GM11168 (cell line): ENCODE data around the gene MICU1.

Experiments used
- in situ Hi-C: fragments of 300-500 bp; cut with MboI; formaldehyde crosslinking; loops from one replicate; pipeline ENCODE4 v1.12.0; 2022; ENCODE audit warnings: low sequenced_read_pairs; ENCODE audit not compliant: unreplicated experiment

The MICU1 gene

DNA sequence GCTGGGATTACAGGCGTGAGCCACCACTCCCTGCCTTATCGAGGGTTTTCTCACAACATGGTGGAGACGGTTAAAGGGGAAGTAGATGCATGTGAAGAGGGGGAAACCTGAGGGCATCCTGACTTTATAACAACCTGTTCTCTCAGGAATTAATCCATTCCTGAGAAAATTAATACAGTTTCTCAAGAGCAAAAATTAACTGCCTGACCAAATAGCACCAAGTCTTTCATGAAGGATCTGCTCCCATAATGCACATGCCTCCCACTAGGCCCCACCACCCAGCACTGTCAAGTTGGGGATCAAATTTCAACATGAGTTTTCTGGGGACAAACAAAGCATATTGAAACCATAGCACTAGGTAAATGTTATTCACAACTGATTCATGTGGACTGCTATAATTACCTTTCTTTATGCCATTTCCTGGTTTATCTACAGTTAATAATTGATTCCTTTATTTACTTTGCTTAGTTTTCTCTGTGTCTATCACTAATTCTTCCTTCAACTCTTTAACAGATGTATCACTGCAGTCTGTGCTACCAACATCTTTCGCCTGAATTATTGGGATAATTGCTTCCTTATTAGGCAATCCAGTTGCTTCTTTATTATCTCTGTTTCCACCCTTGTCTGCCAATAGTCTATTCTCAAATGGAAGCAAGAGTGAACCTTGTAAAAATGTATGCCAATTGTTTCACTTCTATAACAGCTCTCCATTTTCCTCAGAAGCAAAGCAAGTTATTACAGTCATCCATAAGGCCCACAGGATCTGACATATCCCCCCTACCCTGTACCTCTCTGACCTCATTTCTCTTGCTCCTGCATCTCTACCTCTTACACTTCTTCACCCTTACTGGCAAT is 12.9 kb upstream of the MICU1 start:
- in situ Hi-C loops, result no loop called here

DNA sequence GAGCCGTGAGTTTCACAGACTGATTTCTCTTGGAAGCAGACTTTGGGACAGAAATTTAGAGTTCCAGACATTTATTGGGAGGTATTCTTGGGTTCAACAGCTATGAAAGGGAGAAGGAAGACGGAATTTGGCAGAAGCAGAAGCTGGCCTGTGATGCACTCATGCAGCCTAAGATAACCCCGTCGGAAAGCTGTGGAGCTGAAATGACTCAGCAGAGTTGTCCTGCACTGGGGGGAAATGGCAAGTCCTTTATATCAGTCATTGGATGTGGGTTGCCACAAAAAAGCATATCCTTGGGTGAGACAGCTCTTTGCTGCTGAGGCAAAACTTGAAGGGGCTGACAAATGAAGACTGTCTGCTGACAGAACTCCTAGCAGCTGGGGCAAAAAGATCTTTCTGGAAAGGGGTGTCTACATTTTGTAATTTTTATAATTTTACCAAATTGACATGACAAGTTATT is 11.5 kb upstream of the MICU1 start:
- in situ Hi-C loops, result no loop called here

DNA sequence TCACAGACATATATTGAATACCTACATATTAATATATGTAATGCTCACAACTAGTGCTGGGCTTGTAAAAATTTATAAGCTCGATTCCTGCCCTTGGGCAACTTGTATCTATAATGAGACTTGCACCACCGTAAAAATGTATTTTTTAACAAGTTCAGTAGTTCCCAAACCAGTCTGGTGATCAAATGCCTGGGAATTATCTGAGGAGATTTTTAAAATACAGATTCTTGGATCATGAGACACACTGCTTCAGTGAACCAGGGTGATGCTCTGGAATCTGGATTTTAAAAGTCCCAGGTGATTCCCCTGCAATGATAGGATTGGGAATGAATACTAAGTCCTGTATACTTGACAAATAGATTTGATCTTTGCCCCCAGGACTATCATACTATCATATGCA is 4.3 kb upstream of the MICU1 start:
- in situ Hi-C loops, result no loop called here

DNA sequence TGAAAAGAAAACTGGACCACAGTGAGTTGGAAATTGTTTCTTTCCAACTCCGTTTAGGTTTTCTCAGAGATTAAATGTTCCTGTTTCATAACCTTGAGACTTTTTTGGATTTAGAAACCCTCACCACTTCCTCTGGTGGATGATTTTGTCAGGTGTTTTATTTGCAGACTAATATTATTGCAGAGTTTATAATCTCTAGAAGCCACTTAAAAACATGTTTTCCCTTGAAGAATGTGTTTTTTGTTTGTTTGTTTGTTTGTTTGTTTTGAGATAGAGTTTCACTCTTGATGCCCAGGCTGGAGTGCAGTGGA is 520 bp upstream of the MICU1 start:
- in situ Hi-C loops, result no loop called here

DNA sequence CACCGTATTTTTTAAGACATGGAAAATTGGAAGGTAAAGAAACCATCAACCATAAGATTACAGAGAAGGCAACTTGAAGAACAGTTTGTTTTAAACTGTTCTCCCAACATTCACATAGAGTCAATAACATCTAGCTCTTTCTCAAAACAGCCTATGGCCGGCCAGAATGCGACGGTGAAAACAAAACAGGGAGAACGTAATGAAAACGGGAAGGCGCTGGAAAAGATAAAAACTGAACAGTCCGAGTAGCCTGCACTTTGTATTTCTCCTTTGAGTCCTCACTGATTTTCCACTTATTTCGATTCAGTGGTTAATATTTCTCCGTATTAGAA is 637 bp downstream of the MICU1 start:
- in situ Hi-C loops, result no loop called here

DNA sequence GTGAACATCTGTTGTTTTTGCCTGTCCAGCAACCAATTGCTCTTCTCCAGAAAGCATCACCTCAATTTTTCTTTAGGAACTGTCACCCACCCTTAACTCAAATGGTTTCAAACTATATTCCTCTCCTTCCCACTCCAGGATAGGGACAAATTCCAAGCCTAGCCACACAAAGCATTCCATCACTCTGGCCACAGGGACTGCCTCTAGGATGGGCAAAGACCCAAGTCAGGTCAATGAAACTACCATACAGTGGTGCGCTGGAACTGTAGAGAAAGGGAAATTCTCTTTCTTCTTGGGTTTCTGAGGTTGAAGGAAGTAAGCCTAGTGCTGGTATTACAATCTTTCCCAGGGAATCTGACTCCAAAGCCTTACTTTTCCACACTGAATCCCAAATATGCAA is 3.6 kb downstream of the MICU1 start:
- in situ Hi-C loops, result no loop called here

DNA sequence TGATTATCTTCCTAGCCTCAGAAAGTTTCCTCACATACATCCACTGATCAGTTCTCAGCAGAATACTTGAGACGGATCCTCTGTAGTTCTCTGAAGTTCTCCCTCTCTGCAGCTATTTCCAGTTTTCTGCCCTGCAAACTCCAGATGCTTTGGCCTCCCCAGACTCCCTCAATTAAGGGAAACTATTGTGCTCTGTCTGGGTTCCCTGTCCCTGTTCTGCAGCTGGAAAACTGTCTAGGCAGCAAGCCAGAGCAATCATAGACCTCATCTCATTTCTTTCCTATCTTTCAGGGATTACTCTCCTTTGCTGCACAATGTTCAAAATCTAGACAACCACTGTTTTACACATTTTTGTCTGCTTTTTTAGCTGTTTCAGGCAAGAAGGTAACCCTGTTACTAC is 9.2 kb downstream of the MICU1 start:
- in situ Hi-C loops, result no loop called here

DNA sequence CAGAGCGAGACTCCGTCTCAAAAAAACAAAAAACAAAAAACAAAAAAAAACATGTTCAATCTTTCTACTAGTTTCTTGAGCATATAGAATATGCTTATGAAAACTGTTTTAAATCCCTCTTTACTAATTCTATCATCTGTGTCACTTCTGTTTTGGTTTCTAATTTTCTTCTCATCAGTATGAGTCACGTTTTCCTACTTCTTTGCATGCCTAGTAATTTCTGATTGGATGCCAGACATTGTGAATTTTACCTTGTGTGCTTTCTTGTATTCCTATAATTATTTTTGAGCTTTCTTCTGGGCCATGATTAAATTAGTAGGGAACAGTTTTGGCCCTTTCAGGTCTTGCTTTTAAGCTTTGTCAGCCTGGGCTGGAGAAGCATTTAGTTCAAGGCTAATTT is 9.9 kb downstream of the MICU1 start:
- in situ Hi-C loops, result no loop called here

DNA sequence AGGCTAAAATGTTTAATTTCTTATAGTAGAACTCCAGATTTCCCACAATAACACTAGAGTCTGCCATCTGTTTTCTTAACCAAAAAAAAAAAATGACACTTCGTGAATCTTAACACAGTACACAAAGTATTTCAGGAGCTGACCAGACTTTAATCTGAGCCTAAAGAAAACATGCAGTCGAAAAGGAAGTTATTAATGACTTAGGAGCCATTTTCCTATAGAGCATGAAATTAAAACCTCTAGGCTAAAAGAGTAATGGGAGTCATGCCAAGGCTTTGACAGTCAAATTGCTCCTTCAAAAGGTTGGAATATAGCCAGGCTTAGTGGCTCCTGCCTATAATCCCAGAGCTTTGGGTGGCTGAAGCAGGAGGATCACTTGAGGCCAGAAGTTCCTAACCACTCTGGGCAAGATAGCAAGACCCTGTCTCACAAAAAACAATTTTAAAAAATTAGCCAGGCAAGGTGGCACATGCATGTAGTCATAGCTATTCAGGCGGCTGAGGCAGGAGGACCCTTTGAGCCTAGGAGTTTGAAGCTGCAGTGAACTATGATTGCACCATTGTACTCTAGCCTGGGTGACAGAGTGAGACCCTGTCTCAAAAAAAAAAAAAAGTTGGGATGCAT is 13.6 kb downstream of the MICU1 start:
- in situ Hi-C loops, result no loop called here

DNA sequence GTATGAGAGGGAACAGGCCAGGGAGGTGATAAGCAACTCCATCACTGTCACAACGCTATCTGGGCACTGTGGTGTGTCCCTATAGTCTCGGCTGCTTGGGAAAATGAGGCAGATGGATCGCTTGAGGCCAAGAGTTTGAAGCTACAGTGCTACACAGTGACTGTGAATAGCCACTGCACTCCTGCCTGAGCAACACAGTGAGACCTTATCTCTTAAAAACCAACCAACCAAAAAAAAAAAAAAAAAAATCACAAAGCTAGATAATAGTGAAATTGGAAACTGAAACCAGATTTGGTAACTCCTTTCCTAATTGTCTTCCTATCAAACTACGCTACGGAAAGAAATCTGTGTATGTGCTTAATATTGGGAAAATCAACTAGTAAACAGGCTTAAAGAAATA is 14.1 kb downstream of the MICU1 start:
- in situ Hi-C loops, result no loop called here

DNA sequence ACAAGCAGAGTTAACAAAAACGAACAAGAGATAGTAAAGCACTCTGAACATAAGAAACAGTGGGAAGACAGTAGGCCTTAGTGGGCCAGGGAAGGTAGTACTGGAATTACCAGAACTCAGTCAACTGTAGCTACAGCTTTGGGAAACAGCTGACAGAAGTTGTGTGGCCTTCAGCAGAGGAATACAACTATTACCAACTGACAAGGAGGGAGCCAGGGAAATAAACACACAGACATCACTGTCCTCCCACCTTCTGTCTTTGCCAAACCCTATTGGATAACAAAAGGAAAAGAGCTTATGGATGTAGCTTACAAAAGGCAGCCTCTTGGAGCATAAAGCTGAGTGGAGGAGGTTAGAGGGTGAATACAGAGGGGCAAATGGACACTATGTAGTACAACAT is 15.4 kb downstream of the MICU1 start:
- in situ Hi-C loops, result no loop called here

DNA sequence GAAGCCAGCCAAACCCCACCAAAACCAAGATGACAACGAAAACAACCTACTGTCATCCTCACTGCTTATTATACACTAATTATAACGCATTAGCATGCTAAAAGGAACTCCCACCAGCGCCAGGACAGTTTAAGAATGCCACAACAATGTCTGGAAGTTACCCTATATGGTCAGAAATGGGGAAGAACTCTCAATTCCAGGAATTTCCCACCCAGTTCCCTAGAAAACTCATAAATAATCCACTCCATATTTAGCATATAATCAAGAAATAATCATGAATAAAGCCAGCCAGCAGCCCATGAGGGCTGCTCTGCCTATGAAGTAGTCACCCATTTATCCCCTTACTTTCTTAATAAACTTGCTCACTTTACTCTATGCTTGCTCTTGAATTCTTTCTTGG is 20.8 kb downstream of the MICU1 start:
- in situ Hi-C loops, result no loop called here

DNA sequence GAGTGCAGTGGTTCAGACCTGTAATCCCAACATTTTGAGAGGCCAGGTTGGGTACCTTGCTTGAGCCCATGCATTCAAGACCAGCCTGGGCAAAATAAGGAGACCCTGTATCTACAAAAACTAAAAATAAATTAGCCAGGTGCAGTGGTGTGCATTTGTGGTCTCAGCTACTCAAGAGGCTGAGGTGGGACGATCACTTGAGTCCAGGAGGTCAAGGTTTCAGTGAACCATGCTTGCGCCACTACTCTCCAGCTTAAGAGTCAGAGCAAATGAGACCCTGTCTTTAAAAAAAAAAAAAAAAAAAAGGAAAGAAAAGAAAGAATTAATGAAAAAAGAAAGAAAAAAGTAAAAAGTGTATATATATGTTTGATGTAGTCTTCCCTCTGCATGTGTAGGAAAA is 24.7 kb downstream of the MICU1 start:
- in situ Hi-C loops, result no loop called here

DNA sequence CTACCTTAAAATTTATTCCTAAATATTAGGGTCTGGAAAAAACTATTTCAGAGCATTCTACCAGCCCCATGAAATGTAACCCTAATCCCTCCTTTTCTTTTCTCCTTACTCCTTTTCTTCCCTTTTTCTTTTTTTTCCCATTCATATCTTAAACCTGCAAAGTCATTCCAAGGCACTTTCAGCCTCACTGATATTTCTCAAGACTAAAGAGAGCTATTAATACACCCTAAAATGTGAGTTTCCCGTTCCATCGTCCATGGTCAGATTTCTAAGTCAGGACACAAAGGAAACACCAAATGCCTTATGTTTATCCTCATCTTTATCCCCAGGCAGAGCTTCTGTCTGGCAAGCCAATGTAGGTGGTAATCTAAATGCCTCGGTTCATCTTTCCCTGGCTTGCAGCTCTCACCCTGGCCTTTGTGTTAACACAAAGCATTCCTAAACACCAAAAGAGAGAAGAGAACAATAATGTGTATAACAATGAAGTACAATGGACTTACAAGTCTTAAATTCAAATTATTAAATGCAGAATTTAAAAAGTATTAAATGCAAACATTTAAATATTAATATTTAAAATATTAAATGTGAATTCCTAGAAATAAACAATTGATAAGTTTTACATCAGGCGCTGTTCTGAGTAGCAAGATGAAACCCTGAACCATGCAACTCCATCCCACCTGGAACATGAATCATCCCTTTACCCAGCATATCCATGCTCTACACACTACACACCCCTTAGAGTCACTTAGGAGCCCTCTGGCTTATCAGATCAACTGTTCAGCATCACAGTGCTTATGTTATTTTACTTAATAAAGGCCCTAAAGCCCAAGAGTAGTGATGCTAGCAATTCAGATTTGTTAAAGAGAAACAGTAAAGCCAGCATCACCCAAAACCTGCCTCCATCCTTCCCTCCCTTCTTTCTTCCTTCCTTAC is 26.8 kb downstream of the MICU1 start:
- in situ Hi-C loops, result no loop called here

DNA sequence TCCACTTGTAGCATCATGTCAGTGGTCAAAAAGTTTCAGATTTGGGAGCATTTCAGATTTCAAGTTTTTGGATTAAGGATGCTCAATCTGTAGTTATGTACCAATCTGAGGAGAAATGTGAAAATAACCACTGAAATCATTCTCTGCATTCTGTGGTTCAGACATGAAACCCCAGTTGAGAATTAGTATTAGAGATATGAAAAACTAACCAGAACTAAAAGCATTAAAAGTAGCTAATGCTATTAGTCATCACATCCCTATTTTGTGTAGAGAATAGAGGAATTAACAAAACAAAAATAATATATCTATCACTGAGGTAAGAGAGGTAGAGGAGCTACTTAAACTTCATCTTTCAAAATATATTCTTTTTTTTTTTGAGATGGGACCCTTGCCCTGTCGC is 28.0 kb downstream of the MICU1 start:
- in situ Hi-C loops, result no loop called here

DNA sequence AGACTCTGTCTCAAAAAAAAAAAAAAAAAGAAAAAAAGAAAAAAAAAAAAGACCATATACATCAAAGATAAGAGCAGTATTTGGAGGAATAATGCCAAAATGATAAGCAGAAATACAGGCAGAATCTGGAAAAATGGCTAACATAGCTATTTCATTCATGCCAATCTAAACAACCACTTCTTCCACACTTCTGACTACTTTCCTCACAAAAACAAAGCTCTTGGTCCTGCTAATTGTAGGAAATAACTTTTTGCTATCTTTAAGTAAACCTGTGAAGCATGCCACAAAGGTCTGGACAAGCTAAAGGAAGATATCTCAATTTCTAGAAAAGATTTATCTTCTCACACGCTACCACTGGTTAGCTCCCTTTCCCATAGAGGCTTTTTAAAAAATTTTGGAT is 30.4 kb downstream of the MICU1 start:
- in situ Hi-C loops, result no loop called here

DNA sequence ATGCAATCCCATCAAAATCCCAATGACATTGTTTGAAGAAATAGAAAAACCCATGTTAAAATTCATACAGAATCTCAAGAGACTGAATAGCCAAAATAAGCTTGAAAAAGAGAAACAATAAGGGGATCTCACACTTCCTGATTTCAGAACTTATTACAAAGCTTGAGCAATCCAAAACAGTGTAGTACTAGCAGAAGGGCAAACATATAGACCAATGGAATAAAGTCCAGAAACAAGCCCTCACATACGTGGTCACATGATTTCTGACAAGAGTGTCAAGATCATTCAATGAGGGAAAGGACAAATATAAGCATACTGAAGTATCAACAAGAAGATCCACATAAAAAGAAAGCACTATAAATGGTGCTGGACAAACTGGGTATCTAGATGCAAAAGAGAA is 31.9 kb downstream of the MICU1 start:
- in situ Hi-C loops, result no loop called here

DNA sequence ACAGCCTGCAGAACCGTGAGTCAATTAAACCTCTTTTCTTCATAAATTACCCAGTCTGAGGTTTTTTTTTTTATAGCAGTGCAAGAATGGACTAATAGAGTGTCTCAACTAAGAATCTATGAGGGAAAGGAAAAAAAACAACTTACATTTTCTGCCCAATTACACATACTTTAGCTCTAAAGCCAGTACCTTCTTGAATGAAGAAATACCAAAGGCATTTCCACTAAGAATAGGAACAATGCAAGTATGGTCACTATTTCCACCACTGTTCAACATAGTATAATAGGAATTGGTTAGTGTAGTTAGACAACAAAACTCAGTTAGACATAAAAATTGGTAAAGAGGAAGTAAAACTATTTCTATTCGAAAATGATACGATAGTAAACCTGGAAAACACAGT is 37.6 kb downstream of the MICU1 start:
- in situ Hi-C loops, result no loop called here

DNA sequence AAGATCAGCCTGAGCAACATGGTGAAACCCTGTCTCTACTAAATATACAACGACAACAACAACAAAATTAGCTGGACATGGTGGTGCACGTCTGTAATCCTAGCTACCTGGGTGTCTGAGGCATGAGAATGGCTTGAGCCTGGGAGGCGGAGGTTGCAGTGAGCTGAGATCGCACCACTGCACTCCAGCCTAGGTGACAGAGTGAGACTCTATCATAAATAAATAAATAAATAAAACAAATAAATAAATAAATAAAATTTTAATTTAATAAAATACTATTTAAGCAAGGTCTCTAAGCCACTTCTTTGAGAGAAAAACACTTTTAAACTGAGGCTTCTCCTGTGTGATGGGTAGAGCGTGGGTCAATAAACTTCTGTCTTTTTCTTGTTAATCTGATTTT is 38.3 kb downstream of the MICU1 start:
- in situ Hi-C loops, result no loop called here

DNA sequence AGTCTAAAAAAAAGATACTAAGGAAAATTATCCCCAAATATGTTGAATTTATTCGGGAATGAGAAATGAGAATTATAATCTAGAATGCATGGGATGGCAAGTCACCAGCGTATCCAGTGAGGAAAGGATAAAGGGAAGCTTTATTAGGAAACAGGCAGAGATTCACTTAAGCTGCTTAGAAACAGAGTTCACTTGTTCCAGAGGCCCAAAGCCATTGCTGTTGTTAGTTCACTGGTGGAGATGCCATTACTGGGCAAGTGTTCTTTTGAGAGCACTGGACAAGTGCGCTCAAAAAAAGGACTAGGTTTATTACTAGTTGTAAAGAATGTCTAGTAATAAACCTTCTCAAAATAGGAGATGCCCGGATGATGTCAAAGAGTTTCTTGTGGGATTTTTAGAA is 51.2 kb downstream of the MICU1 start:
- in situ Hi-C loops, result no loop called here

DNA sequence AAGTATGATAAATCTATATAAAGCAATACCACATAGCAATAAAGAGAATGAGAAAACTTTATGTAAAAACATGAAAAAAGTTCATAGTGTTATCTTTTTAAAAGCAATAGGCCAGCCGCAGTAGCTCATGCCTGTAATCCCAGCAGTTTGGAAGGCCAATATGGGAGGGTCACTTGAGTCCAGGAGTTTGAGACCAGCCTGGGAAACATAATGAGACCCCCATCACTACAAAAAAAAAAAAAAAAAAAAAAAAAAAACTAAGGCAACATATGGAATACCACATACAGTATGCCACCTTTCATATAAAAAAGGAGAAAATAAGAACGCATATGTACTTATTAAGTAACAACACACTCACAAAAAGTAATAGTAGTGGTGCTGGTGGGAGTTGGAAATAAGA is 52.8 kb downstream of the MICU1 start:
- in situ Hi-C loops, result no loop called here
